D721Med (cell line): ENCODE results near the gene MREG.

ENCODE experiments used
- DNase-seq: peaks from one replicate; pipeline ENCODE4 v3.0.0; 2011; ENCODE audit warnings: low spot score; ENCODE audit not compliant: insufficient read length
- FAIRE-seq: peaks from 2 replicates; lab custom pipeline; 2011; peaks lifted over from hg19 to GRCh38; lab: Jason Lieb, UNC
- TF ChIP-seq, protein P1 (sequence below): IDR thresholded peaks from 2 replicates; pipeline ENCODE4 v1.5.1; 2012; ENCODE audit warnings: mild to moderate bottlenecking, control low read depth; ENCODE audit not compliant: insufficient read depth; ENCODE audit errors: missing control alignments

The MREG gene

DNA sequence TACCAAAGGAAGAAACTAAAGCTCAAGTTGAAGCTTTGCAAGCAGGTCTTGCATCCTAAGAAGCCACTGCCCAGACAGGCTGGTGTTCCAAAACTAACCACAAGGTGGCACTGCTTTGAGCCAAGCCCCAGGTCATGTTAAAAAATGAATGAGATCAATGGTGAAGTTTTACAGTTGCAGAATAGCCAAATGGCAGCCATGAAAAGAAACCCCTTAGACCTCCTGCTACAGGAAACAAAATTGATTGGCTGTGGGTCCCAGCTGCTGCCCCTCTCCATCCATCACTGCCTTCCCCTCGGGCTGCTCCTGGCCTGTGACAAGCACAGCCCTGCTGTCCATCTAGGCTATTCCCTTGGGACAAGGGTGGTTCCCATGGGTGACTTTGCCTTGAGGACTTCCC is 20.7 kb upstream of the MREG start:
- peak; percentile 29 for FAIRE-seq
- TF ChIP-seq, protein P1, sequence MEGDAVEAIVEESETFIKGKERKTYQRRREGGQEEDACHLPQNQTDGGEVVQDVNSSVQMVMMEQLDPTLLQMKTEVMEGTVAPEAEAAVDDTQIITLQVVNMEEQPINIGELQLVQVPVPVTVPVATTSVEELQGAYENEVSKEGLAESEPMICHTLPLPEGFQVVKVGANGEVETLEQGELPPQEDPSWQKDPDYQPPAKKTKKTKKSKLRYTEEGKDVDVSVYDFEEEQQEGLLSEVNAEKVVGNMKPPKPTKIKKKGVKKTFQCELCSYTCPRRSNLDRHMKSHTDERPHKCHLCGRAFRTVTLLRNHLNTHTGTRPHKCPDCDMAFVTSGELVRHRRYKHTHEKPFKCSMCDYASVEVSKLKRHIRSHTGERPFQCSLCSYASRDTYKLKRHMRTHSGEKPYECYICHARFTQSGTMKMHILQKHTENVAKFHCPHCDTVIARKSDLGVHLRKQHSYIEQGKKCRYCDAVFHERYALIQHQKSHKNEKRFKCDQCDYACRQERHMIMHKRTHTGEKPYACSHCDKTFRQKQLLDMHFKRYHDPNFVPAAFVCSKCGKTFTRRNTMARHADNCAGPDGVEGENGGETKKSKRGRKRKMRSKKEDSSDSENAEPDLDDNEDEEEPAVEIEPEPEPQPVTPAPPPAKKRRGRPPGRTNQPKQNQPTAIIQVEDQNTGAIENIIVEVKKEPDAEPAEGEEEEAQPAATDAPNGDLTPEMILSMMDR = peak; percentile 83
- no peak for DNase-seq

DNA sequence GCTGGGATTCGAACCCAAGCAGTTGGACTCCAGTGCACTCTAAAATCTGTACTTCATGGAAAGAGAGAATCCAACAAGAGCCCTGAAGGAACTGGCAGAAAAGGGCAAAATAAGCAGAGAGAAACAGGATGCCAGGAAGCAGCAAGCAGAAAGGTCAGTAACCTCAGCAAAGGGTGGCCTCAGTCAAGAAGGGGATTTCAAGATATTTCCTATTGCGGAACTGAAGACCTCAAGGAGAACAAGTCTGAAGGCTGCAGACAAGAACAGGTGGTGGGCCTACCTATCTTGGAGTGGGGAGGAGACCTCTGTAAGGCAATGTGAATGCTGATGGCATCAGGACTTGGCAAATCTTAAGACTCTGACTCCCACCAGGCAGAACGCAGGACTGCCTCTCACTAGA is 20.1 kb upstream of the MREG start:
- DNase-seq (no peak), FAIRE-seq (no peak)

DNA sequence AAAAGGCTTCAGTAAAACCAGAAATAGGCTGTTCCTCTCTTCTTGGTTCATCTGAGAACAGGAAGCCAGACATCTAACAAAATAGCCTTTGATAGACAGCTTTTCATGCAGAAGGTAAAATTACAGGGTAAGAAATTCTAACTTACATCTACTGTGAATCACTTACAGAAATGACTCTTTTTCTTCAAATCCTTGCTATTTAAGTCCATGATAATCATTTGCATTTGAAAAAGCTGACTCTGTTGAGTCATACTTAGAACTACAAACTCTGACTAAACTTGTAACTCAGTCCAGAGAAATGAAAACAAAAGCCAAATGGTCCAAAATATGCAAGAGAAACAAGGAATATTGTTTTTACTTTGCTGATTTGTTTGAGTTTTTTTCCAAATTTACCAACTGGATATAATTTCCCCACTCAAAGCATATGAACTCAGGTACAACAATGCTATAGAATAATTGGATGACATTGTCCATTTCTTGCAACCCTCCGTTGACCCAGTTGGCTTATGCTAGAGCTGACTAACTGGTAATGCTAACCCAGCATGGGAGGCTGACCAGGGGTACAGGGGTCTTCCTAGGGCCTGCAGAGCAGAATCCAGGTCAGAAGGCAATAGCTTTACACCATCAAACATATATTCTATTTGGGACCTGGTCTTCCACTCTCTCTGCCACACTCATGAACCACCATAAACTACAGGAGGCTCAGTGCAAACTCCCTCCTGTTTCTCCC is 18.8 kb upstream of the MREG start:
- DNase-seq = no peak
- FAIRE-seq = no peak
- TF ChIP-seq, protein P1 = no peak

More for the DNA sequence above, 20.1 kb upstream of the MREG start:
- TF ChIP-seq, protein P1 = no peak

DNA sequence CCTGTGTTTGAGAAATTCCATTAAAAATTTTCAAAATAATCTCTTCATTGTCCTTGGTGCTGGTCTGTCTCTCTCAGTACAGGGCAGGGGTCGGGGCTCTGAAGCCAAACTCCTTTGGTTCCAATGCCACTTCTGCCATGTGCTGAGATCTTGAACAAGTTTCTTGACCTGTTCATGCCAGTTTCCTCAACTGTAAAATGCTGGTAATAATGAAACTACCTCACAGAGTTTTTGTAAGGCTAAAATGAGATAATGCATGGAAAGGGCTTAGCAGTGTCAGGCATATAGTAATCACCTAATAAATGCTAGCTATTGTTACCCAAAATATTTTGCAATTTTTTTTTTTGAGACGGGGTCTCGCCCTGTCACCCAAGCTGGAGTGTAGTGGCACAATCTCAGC is 16.9 kb upstream of the MREG start:
- TF ChIP-seq, protein P1 = no peak
- DNase-seq (no peak), FAIRE-seq (no peak)

DNA sequence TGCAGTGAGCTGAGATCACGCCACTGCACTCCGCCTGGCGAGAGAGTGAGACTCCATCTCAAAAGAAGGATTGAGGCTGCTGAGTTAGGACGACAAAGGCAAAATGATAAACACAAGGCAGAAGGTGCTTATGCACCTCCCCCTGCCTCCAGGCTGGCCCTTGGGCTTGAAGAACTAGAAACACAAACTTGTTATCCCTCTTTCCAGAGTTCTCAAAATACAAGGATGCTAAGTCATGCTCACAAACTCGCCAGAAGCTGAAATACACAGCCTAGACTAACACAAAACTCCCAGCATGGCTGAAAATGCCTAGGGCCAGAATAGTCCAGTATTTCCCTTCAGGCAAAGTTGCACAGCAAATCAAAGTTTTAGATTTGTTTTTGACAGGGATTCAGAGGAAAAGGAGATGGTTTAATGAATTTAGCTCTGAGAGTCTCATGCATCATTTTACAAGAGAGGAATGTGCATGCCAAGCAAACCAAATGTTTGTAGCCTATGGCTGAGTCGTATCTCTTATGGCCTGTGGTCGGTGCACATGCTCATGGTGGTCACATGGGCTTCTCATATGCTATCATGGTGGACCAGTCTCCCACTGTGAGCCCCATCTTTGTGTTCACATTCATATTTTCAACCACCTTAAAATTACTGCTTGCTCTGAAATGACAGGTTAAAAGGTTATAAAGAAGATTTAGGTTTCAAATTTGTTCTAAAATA is 16.2 kb upstream of the MREG start:
- TF ChIP-seq, protein P1 = no peak
- FAIRE-seq (no peak), DNase-seq (no peak)

DNA sequence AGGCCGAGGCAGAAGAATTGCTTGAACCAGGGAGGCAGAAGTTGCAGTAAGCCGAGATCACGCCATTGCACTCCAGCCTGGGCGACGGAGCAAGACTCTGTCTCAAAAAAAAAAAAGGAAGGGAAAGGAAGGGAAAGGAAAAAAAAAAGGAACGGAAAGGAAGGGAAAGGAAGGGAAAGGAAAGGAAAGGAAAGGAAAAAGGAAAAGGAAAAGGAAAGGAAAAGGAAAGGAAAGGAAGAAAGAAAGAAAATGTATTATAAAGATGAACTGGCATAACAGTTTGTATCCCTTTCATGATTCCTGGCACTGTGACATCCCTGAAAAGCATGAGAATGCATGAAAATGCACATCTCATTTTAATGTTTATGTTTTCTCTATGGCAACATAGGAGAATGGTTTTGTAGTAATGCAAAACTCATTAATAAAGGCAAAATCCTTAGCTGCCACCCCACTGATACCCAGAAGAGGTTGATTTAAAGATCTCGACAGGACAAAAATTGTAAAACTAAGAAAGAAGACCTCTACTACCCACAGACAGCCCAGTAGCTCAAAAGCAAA is 11.5 kb upstream of the MREG start:
- TF ChIP-seq, protein P1 = no peak
- DNase-seq (no peak), FAIRE-seq (no peak)

DNA sequence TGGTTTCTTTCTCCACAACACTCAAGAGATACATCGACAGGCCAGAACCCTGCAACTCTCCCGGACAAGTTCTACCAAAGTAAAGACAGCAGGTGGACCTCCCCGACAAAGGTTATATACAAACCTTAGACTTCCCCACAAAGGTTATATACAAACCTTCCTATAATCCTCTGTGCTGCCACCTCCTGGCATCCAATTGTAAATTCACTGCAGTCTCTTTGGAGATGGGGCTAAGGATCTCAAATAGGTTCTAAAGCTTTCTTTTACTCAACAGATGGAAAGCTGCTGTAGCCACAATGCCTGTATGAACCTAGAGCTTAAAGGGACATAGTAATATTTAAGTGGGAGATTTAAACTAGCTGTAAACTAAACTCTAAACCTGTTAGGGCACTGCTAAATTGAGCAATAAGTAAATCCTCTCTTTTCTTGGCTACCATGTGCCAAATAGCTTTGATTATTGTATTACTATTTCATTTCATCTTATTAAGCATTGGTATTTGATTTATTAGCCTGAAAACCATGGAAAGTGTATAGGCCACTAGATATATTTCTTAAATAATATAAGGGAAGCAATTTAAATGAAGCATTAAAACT is 9.8 kb upstream of the MREG start:
- peak; percentile 48 for DNase-seq
- TF ChIP-seq, protein P1 = peak; percentile 71
- FAIRE-seq = peak; percentile 93
